Neural cell (in vitro differentiated cells): ENCODE results near the gene SART3. TPM values are rescaled to one million over a fixed set of nuclear protein-coding genes. Genes with fewer than 3 reads are reported as not detected.
A peak's percentile ranks its signal among the peaks of the same experiment; 100 is the strongest.

Experiments
- H2AFZ ChIP-seq: fragments of 200-600, 300-800 bp; sonication (generic), shearing (Covaris generic); 2 replicates; pipeline ENCODE4 v1.6.0; 2014; ENCODE audit warnings: low read depth, mild to moderate bottlenecking, antibody characterized with exemption, low read length, moderate library complexity
- H3F3A ChIP-seq: fragments of 200-600 bp; shearing (Covaris generic); 2 replicates; pipeline ENCODE4 v1.6.1; 2016; ENCODE audit warnings: mild to moderate bottlenecking, moderate library complexity, mixed read lengths, antibody characterized with exemption, low read length; ENCODE audit not compliant: insufficient read depth, poor library complexity, severe bottlenecking
- H3K27ac ChIP-seq: fragments of 200-600, 300-800 bp; sonication (generic), shearing (Covaris generic); 2 replicates; pipeline ENCODE4 v1.5.1; 2014; ENCODE audit warnings: mild to moderate bottlenecking, low read length, moderate library complexity
- H3K27me3 ChIP-seq: fragments of 300-800, 200-600 bp; sonication (generic), shearing (Covaris generic); 2 replicates; pipeline ENCODE4 v1.6.0; 2014; ENCODE audit warnings: mild to moderate bottlenecking, low read depth, low read length, moderate library complexity; ENCODE audit not compliant: insufficient read depth
- H3K36me3 ChIP-seq: fragments of 300-800, 200-600 bp; sonication (generic), shearing (Covaris generic); 2 replicates; pipeline ENCODE4 v1.5.1; 2014; ENCODE audit warnings: mild to moderate bottlenecking, antibody characterized with exemption, low read length, moderate library complexity; ENCODE audit not compliant: insufficient read depth
- H3K4me2 ChIP-seq: fragments of 300-800, 200-600 bp; sonication (generic), shearing (Covaris generic); 2 replicates; pipeline ENCODE4 v1.6.0; 2014; ENCODE audit warnings: mild to moderate bottlenecking, low read length
- H3K4me3 ChIP-seq: fragments of 300-800, 200-600 bp; sonication (generic), shearing (Covaris generic); 2 replicates; pipeline ENCODE4 v1.5.1; 2014; ENCODE audit warnings: mild to moderate bottlenecking, low read length, moderate library complexity
- H3K79me2 ChIP-seq: fragments of 200-600 bp; shearing (Covaris generic); replicated peaks from 2 replicates; pipeline ENCODE4 v1.6.0; 2014; ENCODE audit warnings: mild to moderate bottlenecking, low read length, moderate library complexity; ENCODE audit not compliant: insufficient read depth
- H3K9ac ChIP-seq: fragments of 300-800, 200-600 bp; sonication (generic), shearing (Covaris generic); 2 replicates; pipeline ENCODE4 v1.6.1; 2016; ENCODE audit warnings: mild to moderate bottlenecking, low read length, mixed read lengths
- H3K9me2 ChIP-seq: fragments of 200-600 bp; shearing (Covaris generic); 2 replicates; pipeline ENCODE4 v1.6.1; 2016; ENCODE audit warnings: mild to moderate bottlenecking, low read length, mixed read lengths; ENCODE audit not compliant: insufficient read depth
- H3K9me3 ChIP-seq: fragments of 200-600, 300-800 bp; sonication (generic), shearing (Covaris generic); 2 replicates; pipeline ENCODE4 v1.6.1; 2016; ENCODE audit warnings: mild to moderate bottlenecking, mixed run types, low read length, moderate library complexity, mixed read lengths
- H4K20me1 ChIP-seq: fragments of 200-600 bp; shearing (Covaris generic); 2 replicates; pipeline ENCODE4 v1.6.1; 2016; ENCODE audit warnings: mild to moderate bottlenecking, mixed run types; ENCODE audit not compliant: insufficient read depth
- EP300 ChIP-seq: fragments of 450-650 bp; conservative IDR thresholded peaks from 2 replicates; pipeline ENCODE4 v1.6.1; 2014; ENCODE audit warnings: antibody characterized with exemption, mild to moderate bottlenecking, moderate library complexity; ENCODE audit not compliant: poor library complexity, severe bottlenecking
- EZH2 ChIP-seq: fragments of 200-600, 300-800 bp; shearing (Covaris generic), sonication (generic); IDR thresholded peaks from 2 replicates; pipeline ENCODE4 v1.6.1; 2014; ENCODE audit warnings: antibody characterized with exemption, low read length, borderline replicate concordance, mild to moderate bottlenecking; ENCODE audit not compliant: insufficient read depth, poor library complexity, severe bottlenecking
- MXI1 ChIP-seq: fragments of 450-650 bp; conservative IDR thresholded peaks from 2 replicates; pipeline ENCODE4 v1.6.1; 2014; ENCODE audit warnings: antibody characterized with exemption, mild to moderate bottlenecking; ENCODE audit not compliant: poor library complexity, severe bottlenecking
- POLR2AphosphoS5 ChIP-seq: IDR thresholded peaks from 2 replicates; pipeline ENCODE4 v1.6.1; 2012
- RAD21 ChIP-seq: fragments of 450-650 bp; conservative IDR thresholded peaks from 2 replicates; pipeline ENCODE4 v1.6.1; 2014; ENCODE audit warnings: antibody characterized with exemption, mild to moderate bottlenecking, moderate library complexity
- SMC3 ChIP-seq: fragments of 450-650 bp; conservative IDR thresholded peaks from 2 replicates; pipeline ENCODE4 v1.6.1; 2014; ENCODE audit warnings: antibody characterized with exemption, mild to moderate bottlenecking, moderate library complexity; ENCODE audit not compliant: poor library complexity
- TAF1 ChIP-seq: IDR thresholded peaks from 2 replicates; pipeline ENCODE4 v1.6.1; 2012; ENCODE audit warnings: low read depth
- polyA plus RNA-seq: library from polyadenylated mRNA; depleted of rRNA; stranded (reverse); fragments of >200 nt; gene quantifications from 2 replicates; pipeline ENCODE4 v1.2.3, GENCODE V29; 2014
- TF ChIP-seq, protein P1 (sequence below): fragments of 450-650 bp; IDR thresholded peaks from 2 replicates; pipeline ENCODE4 v1.5.1; 2014; ENCODE audit warnings: antibody characterized with exemption, mild to moderate bottlenecking, moderate library complexity; ENCODE audit not compliant: poor library complexity, severe bottlenecking
- TF ChIP-seq, protein P2 (sequence below): IDR thresholded peaks from 2 replicates; pipeline ENCODE4 v1.6.1; 2012; ENCODE audit warnings: borderline replicate concordance

The SART3 gene
- polyA plus RNA-seq, 1 donor from 2014 or later: 71.0 TPM

DNA sequence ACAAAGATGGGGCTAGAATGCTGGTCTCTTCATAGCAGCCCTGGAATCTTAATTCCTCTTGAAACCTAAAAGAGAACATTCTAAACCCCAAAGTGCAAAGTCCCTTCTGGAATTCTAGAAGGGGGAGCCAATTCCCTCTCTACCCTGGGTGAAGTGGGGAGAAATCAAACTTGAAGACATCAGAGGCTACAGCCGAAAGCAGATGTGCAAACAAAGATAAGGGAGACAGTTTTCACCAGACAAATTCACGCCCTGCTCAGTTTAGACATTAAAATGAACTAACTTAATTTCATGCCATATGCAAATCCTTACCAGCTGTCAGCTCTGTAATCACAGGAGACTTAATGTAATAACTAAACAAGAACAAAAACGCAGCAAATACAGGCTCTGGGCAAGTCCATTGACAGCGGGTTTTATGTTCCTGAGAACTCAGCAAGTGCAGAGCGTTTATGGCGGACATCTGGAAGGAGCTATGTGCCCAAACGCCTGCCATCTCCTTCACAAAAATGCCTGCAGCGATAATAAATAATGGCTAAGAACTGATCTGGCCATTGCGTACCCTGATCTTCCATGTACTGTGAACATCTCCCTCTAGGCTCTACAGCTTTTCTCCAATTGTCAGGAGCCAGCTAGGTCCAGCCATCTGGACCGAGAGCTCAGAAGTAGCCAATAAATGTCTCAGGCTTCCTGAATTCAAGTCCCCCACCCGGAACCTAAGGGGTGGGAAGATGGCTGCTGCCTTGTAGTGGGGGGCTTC is 65.0 kb downstream of the SART3 start:
- no peaks in the 10 kb centered on the region for H3K9me3 ChIP-seq
- no peak overlapping the region for H3K9ac ChIP-seq
- H2AFZ ChIP-seq: no peak overlapping the region
- H3K9me2 ChIP-seq: no peaks in the 10 kb centered on the region
- no peaks in the 10 kb centered on the region for H3K36me3 ChIP-seq
- H4K20me1 ChIP-seq: no peaks in the 10 kb centered on the region
- no peaks in the 10 kb centered on the region for H3K79me2 ChIP-seq
- H3K27ac ChIP-seq: no peak overlapping the region
- H3F3A ChIP-seq: no peaks in the 10 kb centered on the region
- TF ChIP-seq SMC3: no peak
- TF ChIP-seq MXI1: no peak
- no peak for TF ChIP-seq EZH2
- TF ChIP-seq TAF1: no peak
- no peak for TF ChIP-seq RAD21
- TF ChIP-seq, protein P1, sequence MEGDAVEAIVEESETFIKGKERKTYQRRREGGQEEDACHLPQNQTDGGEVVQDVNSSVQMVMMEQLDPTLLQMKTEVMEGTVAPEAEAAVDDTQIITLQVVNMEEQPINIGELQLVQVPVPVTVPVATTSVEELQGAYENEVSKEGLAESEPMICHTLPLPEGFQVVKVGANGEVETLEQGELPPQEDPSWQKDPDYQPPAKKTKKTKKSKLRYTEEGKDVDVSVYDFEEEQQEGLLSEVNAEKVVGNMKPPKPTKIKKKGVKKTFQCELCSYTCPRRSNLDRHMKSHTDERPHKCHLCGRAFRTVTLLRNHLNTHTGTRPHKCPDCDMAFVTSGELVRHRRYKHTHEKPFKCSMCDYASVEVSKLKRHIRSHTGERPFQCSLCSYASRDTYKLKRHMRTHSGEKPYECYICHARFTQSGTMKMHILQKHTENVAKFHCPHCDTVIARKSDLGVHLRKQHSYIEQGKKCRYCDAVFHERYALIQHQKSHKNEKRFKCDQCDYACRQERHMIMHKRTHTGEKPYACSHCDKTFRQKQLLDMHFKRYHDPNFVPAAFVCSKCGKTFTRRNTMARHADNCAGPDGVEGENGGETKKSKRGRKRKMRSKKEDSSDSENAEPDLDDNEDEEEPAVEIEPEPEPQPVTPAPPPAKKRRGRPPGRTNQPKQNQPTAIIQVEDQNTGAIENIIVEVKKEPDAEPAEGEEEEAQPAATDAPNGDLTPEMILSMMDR: no peak
- TF ChIP-seq, protein P2, sequence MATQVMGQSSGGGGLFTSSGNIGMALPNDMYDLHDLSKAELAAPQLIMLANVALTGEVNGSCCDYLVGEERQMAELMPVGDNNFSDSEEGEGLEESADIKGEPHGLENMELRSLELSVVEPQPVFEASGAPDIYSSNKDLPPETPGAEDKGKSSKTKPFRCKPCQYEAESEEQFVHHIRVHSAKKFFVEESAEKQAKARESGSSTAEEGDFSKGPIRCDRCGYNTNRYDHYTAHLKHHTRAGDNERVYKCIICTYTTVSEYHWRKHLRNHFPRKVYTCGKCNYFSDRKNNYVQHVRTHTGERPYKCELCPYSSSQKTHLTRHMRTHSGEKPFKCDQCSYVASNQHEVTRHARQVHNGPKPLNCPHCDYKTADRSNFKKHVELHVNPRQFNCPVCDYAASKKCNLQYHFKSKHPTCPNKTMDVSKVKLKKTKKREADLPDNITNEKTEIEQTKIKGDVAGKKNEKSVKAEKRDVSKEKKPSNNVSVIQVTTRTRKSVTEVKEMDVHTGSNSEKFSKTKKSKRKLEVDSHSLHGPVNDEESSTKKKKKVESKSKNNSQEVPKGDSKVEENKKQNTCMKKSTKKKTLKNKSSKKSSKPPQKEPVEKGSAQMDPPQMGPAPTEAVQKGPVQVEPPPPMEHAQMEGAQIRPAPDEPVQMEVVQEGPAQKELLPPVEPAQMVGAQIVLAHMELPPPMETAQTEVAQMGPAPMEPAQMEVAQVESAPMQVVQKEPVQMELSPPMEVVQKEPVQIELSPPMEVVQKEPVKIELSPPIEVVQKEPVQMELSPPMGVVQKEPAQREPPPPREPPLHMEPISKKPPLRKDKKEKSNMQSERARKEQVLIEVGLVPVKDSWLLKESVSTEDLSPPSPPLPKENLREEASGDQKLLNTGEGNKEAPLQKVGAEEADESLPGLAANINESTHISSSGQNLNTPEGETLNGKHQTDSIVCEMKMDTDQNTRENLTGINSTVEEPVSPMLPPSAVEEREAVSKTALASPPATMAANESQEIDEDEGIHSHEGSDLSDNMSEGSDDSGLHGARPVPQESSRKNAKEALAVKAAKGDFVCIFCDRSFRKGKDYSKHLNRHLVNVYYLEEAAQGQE: no peak
- no peak for TF ChIP-seq POLR2AphosphoS5
- no peak for TF ChIP-seq EP300
- no peak overlapping the region for H3K4me3 ChIP-seq
- no peaks in the 10 kb centered on the region for H3K27me3 ChIP-seq
- no peak overlapping the region for H3K4me2 ChIP-seq

DNA sequence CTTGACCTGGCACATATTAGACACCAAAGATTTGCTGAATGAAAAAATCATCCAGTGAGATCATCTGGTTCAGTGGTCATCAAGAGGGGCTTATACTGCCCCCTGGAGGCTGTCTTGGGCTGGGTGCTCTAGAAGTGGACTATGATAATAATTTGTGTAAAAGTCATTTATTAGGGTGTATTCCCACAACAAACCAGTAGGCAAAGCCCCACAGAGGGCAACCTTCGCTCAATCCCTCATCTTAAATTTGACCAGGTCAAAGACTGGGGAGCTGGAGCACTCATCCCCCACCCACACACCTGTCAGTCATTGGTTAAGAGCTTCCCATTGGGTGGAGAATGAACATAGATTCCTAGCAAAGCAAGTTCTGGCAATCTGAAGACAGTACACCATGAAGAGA is 65.9 kb downstream of the SART3 start:
- no peak overlapping the region for H3K9ac ChIP-seq
- H3K27ac ChIP-seq: no peak overlapping the region
- H3K4me2 ChIP-seq: no peak overlapping the region
- no peak overlapping the region for H3K4me3 ChIP-seq
- H3K9me2 ChIP-seq: no peaks in the 10 kb centered on the region
- no peaks in the 10 kb centered on the region for H3K9me3 ChIP-seq
- no peaks in the 10 kb centered on the region for H3F3A ChIP-seq
- no peaks in the 10 kb centered on the region for H3K79me2 ChIP-seq
- no peaks in the 10 kb centered on the region for H3K36me3 ChIP-seq
- no peak overlapping the region for H2AFZ ChIP-seq
- no peaks in the 10 kb centered on the region for H3K27me3 ChIP-seq
- TF ChIP-seq TAF1 (no peak), RAD21 (peak; percentile 21)
- TF ChIP-seq, protein P1: peak; percentile 35
- no peaks in the 10 kb centered on the region for H4K20me1 ChIP-seq
